NCI-H345 treated with DMSO at 0.1 percent for 48 hours (cell line): ENCODE measurements around the gene ASB5.
"Not testable (repeated sequence)": the region's sequence is repeated elsewhere in the genome, so short reads cannot be mapped to it uniquely, and the experiment has no call there.

Experiments used
- DNase-seq: peaks from one replicate; lab custom pipeline; 2025; ENCODE audit not compliant: unreplicated experiment; lab: John Stamatoyannopoulos, UW

Gene ASB5, protein sequence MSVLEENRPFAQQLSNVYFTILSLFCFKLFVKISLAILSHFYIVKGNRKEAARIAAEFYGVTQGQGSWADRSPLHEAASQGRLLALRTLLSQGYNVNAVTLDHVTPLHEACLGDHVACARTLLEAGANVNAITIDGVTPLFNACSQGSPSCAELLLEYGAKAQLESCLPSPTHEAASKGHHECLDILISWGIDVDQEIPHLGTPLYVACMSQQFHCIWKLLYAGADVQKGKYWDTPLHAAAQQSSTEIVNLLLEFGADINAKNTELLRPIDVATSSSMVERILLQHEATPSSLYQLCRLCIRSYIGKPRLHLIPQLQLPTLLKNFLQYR

DNA sequence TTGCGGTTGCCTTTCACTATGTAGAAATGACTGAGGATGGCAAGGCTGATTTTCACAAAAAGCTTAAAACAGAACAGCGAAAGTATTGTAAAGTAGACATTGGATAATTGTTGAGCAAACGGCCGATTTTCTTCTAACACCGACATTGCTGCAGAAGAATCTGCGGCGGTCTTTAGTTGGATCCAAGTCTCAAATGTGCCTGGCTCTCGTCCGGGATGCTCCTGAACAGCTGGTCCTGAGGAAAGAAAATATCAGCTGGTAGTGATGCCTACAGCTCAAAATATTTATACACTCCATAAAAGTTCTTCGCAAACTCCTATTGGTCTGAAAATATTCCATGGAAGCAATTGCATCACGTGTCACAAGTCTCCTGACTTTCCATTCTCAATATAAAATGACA lies at the start of gene ASB5:
Gene ASB5, minus strand, starts transcription at position 260 of the 400 bp plus-strand sequence. Its CDS starts 114 bp downstream, at position 146.
- DNase-seq: no peak

DNA sequence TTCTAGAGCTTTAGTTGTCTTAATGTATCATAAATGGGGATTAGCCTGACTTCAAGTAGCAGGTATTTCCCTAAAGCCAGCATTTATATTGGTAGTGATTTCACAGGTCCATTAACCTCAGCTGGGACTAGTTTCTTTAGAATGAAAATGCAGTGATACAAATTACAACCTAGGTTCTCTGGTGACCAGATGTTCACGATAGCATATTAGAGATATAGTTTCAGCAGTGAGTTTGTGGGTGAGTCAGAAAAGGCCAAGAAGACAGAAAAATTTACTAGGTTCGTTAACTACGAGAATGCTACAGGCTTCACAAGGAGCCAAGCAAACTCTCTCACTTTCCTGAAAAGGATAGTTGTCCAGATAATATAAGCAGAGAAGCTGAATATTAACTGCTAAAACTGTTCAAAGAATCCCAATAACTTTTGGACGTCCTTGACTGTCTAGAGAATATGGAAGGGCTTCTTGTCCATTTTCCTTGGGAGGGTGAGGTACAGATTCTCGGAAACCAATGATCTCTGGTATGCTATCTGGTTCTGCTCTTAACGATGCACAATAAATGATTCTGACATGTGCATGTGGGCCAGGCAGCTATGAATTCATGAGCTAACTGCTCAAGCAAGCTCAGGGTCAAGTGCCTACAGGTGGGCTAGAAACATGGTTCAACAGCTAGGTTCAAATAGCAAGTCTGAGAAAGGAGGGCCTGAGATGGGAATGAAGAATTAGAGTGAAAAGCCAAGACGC lies 44.7 kb upstream of the ASB5 start:
- DNase-seq: no peak

DNA sequence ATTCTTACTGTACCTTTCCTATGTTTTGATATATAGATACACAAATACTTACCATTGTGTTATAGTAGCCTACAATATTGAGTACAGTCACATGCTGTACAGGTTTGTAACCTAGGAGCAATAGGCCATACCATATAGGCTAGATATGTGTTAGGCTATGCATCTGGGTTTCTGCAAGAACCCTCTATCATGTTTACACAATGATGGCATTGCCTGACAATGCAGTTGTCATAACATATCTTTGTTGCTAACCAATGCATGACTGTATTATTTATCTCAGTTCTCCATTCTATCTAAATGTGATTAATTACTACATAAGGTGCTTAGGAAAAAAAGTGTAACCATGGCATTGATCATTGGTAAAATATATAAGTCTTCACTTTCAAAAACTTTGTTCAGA lies 40.8 kb upstream of the ASB5 start:
- DNase-seq: no peak

DNA sequence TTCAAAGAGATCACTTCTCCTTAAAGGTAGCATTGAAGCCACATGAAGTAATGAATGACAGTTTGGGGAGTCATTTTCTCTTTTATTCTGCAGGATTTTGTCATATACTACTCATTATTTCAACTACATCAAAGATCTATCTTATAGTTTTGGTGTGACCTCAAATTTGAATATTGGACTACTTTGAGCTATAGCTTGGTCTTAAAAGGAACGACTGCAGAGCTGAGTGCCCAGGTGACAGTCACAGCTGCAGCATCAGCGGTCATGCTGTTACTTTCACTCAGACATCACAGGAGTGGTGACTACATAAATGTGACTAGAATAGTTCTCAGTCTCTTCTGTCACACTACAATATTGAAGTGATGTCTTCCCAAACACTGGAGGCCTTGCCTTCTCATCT lies 40.0 kb upstream of the ASB5 start:
- no peak for DNase-seq

DNA sequence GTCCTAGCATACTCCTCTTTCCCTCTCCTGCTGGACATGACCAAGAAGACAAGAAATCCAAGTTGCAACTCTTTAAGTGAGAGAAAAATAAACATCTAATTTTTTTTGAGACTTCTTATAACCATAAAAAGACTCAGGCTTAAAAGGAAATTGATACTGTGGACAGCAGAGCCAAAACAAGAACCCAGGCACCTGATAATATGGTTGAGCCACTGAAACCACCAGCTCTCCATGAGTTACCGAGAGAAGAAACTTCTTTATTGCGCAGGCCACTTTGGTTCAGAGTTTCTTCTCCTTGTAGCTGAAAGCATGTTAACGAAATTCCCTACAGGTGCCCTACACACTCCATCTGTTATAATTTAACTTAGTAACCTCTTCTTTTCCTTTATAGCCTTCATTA lies 39.4 kb upstream of the ASB5 start:
- DNase-seq: no peak

DNA sequence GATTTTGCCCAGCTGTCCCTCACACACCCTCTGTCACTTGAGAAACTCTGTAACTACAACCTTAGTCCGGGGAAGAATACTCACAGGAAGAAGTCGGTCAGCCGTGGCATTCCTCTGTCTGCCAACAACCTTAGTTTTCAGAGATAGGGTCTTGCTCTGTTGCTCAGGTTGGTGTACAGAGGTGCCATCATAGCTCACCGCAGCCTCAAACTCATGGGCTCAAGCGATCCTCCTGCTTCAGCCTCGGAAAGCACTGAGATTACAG lies 38.6 kb upstream of the ASB5 start:
- no peak for DNase-seq

DNA sequence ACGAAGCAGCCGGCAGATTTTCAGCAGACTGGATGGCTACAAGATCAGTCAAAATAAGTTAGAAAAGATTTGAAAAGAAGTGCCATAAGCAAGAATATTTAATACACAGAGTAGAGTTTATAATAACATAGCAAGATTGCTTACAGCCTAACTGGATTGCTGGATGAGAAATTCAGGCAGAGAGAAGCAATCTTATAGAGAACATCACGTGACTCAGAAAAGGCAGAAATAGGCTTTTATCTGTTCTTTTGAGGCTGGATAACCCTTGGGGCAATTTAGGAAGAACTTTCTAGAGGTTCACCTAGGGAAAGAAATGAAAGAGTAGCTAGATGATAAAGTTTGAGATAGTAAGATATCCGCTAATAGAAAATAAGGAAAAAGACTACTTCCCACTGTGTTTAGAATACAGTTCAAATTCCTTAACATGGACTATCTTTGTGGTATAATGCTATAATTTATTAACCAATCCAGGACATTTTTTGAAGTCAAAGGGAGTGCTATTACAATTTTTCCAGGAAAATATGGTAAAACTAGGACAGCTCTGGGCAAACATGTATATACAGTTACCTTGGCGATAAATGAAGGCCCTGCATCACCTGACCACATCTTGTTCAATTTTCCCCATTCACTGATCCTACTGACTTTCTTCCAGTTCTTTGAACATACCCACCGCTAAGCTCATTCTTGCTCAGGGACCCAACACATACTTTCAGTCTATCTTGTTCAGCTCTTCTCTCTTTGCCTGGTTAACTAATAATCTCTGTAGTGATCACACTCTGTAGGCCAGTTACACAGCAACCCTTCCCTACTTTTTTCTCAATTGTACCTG lies 38.0 kb upstream of the ASB5 start:
- DNase-seq: no peak

DNA sequence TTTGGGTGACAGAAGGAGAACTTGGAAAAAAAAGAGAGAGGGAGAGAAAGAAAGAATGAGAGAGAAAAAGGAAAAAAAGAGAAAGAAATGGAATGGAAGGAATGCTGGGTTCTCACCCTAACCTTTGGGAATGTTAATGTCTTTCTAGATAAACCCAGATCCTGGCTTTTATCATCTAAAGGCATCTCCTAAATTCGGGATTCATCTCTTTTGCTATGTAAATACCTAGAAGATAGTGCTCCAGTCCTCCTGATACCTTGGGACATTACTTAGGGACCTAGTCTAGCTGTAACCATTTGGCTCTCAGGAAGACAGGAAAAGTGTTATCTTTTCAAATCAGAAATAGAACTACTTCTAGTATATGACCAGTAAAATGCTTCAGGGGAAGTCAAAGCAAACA lies 34.9 kb upstream of the ASB5 start:
- DNase-seq: no peak

DNA sequence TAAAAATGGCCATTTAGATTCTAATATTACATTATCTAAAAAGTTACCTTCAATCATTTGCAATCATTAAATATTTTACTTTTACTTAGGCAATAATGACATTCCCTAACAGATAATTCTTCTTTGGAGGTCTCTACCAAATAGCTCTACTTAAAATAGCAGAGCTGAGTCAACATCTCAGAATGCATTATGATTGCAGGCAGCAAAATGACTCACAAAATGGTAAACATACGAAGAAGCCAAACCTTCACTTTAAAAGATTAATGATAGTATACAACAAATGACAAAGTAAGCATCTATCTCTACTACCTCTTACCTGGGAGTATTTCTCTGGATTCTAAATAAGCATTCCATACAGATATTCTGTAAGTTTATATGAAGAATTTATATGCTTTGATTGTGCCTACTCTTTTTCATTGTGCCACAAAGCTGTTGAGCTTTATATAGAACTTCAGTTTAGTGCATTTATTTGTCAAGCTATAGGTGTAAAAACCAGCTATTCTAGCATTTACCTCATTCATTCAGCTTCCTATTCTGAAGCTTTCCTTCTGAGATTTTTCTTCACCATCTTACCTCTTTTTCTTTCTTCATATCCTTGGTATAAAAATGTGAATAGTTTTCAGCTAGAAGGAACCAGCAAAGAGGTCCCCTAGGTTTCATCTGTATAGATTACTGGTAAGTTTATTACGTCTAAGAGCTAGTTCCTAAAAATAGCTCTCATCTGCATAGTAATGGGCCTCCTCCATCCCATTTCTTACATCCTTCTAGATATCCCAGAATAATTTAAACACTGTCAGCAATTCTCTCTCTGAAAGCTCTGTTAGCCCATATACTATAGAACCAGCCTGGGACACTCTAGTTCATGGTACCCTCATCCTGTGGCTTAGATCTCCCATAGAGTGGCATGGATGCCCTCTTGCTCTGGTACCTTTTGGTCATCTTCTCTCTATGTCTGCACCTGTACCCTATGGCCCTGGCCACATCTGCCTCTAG lies 33.6 kb upstream of the ASB5 start:
- no peak for DNase-seq

DNA sequence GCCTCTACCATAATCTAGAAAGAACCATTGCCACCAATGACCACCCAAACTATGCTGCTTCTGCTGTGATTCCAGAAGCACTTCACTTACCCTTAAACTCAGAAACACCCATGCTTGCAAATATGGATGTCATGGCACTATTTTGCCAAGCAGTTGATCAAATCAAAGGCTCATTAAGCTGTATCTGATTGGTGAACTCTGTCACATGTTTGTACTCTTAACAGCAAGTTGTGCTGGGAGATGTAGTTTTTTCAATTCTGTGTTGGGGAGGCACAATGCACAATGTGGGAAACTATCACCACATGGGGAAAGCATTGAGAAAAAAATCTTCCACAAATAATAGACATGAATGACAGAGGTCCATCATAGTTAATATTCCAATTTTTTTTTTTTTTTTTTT lies 31.5 kb upstream of the ASB5 start:
- no peak for DNase-seq

DNA sequence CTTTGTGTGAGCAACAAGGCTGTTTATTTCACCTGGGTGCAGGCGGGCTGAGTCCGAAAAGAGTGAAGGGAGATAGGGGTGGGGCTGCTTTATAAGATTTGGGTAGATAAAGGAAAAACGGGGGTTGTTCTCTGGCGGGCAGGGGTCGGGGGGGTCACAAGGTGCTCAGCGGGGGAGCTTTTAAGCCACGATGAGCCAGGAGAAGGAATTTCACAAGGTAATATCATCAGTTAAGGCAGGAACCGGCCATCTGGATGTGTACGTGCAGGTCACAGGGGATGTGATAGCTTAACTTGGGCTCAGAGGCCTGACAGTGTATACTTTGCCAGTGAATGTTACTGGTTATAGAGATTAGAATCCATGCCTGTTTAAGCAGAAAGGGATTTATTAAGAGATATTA lies 31.0 kb upstream of the ASB5 start:
- no peak for DNase-seq

DNA sequence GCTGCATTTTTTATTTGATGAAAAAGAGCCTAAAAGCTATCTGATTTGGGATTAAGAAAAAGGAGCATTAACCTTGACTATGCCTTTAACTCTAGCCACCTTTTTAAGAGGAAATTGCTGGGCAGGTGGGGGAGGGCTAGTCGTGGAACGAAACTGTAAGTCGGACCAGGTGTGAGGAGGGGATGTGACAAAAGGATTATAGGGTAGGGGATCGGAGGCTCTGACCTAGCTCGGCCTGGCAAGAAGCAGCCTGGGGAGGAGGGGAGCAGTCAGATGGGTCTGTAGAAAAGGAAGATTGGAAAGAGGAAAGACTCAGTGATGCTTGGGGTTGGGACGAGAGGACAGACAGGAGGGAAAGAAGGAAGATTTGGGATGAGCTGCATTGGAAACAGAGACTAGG lies 29.6 kb upstream of the ASB5 start:
- DNase-seq: no peak

DNA sequence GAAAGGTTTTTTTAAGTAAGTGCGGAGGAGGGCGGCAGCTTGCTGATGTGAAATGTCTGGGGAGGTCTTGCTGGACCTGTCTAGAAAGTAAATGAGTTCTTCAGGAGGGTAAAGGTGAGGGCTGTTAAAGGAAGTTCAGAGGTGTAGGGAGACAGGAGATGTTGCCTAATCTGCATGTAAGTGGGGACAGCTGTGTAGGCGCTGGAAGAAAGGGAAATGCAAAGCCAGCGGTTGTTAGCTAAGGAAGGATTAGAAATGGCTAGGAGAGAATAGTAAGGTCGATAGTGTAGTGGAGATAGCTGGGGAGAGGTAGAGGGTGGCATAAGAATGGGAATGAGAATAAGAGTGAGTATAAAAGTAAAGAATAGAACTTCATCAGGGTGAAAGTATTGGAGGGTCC lies 26.9 kb upstream of the ASB5 start:
- DNase-seq: not testable (repeated sequence)

DNA sequence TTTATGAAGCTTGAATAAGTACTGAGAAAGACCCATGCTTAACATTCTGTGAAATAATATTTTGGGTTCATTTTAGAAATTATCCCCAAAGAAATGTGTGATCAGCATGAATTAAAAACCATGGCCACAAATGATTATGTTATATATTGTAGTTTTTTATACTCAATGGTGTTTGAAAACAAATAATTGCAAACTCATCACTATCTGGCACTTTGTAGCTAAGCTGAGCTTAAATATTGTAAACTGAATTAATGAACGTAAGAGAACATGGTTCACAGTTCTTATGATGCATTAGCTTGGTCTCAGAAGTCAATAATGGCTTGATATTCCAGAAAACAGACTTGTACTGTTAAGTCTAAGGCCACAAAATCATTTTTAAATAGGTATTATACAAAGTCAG lies 24.6 kb upstream of the ASB5 start:
- DNase-seq: no peak

DNA sequence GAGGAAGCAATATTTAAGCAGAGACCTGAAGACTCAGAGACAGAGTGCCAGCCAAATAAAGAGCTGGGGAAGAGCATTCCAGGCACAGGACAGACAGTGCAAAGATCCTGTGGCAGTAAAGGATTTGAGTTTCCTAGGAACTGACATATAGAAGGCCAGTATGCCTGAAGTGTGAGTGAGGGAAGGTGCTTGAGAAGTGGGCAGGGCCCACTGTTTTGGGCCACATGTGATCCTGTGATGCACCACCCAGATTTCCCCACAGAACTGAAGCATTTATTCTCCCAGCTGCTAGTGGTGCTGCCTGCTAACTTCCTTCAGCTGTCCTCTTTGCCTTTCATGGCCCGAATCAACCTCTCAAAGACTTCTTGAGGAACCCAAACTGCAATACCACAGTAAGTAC lies 23.9 kb upstream of the ASB5 start:
- DNase-seq: no peak

DNA sequence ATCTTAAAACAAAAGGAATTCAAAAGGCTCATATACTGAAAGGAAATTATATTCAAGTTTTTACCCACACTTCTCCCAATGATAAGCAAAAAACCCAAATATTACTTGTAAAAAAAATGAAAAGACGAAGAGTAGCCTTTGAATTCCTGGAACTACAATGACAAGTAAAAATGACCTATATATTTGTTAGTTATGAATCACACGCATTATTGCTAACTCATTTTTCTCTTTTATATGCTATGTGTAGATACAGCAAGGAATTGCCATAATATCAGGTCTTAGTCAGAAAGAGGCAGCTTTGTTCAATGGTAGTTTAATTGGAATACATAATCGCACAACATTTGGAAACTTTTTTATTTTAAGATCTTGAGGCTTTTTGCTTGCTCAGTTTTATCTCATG lies 22.7 kb upstream of the ASB5 start:
- no peak for DNase-seq

DNA sequence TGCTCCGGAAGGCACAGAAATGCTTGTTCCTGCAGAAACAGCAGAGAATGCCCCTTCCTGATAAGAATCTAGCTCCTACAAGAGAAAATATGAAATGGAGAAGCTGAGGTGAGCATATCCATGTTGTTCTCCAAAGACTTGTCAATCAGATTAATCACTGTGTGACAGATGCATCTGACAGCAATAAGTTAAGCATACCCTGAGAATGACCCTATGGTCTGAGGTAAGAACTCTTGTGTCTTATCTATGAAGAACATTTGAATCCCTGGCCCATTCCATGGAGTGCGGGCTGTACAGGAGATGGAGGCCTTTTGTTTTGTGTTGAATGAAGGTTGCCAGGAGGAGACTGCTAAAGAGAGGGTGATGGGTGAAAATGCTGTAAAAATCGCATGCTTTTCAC lies 21.5 kb upstream of the ASB5 start:
- no peak for DNase-seq

DNA sequence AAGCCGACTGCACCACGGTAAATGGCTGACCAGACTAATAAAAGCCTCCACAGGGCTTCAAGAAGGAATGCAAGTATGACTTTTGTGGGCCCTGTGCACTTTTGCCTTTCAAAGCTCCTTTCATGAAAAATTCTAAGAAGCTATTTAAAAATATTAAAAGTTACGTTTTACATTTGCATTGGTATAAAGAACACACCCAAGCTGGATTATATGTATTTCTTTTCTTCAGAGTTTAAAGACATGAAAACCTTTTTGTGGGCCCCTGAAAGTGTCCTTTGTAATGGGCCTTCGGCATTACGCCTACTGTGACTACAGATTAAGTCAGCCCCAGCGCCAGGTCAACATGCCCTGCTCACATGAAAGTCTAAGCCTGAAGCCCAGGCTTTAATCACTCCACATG lies 20.5 kb upstream of the ASB5 start:
- DNase-seq: no peak

DNA sequence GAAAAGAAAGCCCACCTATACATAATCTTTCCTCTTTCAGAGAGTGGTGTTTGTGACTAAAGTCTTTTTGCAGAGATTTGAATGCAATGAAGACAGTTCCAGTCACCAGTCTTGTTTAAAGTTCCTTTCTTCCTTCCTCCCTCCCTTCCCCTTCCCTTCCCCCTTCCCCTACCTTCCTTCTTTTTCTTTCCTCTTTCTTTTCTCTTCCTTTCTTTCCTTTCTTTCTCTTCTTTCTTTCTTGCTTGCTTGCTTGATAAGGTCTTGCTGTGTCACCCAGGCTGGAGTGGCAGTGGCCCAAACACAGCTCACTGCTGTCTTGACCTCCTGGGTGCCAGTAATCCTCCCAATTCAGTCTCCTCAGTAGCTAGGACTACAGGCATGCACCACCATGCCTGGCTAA lies 19.0 kb upstream of the ASB5 start:
- no peak for DNase-seq

DNA sequence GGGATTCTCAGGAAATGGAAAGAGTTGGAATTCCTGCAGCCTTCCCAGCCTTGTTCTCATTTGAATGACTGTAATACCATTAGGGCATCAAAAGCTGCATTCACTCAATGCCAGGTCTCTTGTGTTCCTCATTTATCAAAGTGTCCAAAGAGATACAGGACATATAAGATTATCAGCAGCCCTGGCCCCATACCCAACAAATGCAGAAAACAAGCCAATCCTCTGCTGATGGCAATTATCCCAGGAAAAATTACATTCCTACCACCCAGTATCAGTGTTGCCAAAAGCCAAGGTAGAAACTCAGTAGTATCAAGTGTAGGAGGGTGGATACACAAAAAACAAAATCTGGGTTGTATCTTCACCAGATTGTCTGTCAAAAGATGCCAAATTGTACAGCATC lies 18.5 kb upstream of the ASB5 start:
- no peak for DNase-seq

DNA sequence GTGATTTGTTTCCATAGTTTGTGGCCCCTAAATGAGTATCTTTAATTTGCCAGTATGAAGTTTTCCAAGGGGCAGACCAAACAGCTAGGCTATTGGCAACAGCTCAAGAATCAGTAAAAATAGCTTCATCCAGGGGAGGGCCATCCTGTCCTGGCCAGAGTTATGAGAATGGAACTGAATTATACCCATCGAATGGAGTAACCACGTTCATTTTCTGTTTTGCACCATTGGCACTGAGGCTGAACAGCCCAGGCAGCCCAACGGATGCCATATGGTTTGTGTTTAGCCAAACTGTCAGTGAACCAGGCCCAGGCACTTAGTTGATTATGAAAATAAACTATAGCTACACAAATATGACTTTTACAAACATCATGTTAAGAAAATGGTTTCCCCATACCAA lies 17.7 kb upstream of the ASB5 start:
- DNase-seq: no peak
